HL-60 (cell line): ENCODE data around the gene NEURL1.

Source experiments
- POLR2AphosphoS5 ChIP-seq: IDR thresholded peaks from 2 replicates; pipeline ENCODE4 v1.6.1; 2012; ENCODE audit warnings: low read depth
- SPI1 ChIP-seq: IDR thresholded peaks from 2 replicates; pipeline ENCODE4 v1.6.1; 2012; ENCODE audit warnings: low read depth, mild to moderate bottlenecking, borderline replicate concordance
- TF ChIP-seq, protein P1 (sequence below): IDR thresholded peaks from one replicate; pipeline ENCODE4 v1.5.1; 2011; ENCODE audit warnings: low read length, control low read depth, inconsistent platforms; ENCODE audit not compliant: insufficient read depth
- TF ChIP-seq, protein P2 (sequence below): IDR thresholded peaks from 2 replicates; pipeline ENCODE4 v1.6.1; 2012; ENCODE audit warnings: low read depth; ENCODE audit not compliant: insufficient replicate concordance

DNA sequence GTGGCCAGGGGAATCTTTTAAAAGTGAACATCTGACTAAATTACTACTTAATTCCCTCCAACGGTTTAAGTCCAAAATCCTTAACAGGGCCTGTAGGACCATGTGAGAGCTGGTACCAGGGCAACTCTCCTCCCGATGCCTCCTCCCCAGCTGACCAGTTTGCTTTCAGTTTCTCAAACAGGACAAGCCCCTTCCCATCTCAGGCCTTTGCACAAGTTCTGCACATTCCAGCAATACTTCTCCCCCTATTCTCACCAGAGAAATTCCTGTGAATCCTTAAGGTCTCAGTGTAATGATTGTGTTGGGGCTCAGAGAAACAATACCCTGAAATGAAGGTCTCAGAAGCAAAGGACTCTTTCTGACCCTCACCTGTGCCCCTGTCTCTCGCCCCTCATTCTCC lies 26.8 kb upstream of the NEURL1 start:
- TF ChIP-seq, protein P1, sequence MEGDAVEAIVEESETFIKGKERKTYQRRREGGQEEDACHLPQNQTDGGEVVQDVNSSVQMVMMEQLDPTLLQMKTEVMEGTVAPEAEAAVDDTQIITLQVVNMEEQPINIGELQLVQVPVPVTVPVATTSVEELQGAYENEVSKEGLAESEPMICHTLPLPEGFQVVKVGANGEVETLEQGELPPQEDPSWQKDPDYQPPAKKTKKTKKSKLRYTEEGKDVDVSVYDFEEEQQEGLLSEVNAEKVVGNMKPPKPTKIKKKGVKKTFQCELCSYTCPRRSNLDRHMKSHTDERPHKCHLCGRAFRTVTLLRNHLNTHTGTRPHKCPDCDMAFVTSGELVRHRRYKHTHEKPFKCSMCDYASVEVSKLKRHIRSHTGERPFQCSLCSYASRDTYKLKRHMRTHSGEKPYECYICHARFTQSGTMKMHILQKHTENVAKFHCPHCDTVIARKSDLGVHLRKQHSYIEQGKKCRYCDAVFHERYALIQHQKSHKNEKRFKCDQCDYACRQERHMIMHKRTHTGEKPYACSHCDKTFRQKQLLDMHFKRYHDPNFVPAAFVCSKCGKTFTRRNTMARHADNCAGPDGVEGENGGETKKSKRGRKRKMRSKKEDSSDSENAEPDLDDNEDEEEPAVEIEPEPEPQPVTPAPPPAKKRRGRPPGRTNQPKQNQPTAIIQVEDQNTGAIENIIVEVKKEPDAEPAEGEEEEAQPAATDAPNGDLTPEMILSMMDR = no peak
- TF ChIP-seq POLR2AphosphoS5 (no peak), SPI1 (no peak)
- TF ChIP-seq, protein P2, sequence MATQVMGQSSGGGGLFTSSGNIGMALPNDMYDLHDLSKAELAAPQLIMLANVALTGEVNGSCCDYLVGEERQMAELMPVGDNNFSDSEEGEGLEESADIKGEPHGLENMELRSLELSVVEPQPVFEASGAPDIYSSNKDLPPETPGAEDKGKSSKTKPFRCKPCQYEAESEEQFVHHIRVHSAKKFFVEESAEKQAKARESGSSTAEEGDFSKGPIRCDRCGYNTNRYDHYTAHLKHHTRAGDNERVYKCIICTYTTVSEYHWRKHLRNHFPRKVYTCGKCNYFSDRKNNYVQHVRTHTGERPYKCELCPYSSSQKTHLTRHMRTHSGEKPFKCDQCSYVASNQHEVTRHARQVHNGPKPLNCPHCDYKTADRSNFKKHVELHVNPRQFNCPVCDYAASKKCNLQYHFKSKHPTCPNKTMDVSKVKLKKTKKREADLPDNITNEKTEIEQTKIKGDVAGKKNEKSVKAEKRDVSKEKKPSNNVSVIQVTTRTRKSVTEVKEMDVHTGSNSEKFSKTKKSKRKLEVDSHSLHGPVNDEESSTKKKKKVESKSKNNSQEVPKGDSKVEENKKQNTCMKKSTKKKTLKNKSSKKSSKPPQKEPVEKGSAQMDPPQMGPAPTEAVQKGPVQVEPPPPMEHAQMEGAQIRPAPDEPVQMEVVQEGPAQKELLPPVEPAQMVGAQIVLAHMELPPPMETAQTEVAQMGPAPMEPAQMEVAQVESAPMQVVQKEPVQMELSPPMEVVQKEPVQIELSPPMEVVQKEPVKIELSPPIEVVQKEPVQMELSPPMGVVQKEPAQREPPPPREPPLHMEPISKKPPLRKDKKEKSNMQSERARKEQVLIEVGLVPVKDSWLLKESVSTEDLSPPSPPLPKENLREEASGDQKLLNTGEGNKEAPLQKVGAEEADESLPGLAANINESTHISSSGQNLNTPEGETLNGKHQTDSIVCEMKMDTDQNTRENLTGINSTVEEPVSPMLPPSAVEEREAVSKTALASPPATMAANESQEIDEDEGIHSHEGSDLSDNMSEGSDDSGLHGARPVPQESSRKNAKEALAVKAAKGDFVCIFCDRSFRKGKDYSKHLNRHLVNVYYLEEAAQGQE = no peak
